Suprapubic skin (tissue), 4 donors: ENCODE results near the gene DYNC2H1.

Source experiments
- EP300 ChIP-seq: sonication (generic); formaldehyde crosslinking; IDR thresholded peaks from one replicate; pipeline ENCODE4 v1.6.1; 2017; ENCODE audit warnings: antibody characterized with exemption
- POLR2A ChIP-seq, 2 donors: fragments of 450-650 bp; IDR thresholded peaks; one replicate each; pipeline ENCODE4 v1.6.1; 2017; ENCODE audit warnings: antibody characterized with exemption in 2 of 2, mild to moderate bottlenecking in 2 of 2, moderate library complexity in 2 of 2
- POLR2AphosphoS5 ChIP-seq, 3 donors: sonication (generic); formaldehyde crosslinking; IDR thresholded peaks; one replicate each; pipeline ENCODE4 v1.6.1; 2017; ENCODE audit warnings: antibody characterized with exemption in 3 of 3
- TF ChIP-seq, protein P1 (sequence below), 2 donors: fragments of 200-600 bp in 1 of 2; fragments of 450-650 bp in 1 of 2; sonication (generic) in 1 of 2; IDR thresholded peaks; one replicate each; pipeline ENCODE4 v1.5.1; 2016 to 2019; ENCODE audit warnings: antibody characterized with exemption in 2 of 2, mild to moderate bottlenecking in 1 of 2, moderate library complexity in 1 of 2

DNA sequence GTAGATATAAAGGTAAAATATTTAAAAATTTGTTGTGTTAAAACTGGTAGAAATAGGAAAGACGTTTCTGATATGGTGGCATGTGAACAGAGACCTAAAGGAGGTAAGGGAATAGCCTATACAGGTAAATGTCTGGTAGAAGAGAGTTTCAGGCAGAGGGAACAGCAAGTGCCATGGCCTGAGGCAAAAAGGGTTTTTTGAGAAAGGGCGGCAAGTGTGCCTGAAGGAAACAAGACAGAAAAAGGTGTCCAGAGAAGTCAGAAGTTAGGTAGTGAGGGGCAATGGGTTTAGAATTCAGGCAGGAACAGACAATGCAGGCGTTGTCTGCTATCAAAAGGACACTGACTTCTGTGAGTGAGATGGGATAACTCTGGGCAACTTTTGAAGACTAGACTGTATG is 339.7 kb downstream of the DYNC2H1 start:
- TF ChIP-seq, protein P1, sequence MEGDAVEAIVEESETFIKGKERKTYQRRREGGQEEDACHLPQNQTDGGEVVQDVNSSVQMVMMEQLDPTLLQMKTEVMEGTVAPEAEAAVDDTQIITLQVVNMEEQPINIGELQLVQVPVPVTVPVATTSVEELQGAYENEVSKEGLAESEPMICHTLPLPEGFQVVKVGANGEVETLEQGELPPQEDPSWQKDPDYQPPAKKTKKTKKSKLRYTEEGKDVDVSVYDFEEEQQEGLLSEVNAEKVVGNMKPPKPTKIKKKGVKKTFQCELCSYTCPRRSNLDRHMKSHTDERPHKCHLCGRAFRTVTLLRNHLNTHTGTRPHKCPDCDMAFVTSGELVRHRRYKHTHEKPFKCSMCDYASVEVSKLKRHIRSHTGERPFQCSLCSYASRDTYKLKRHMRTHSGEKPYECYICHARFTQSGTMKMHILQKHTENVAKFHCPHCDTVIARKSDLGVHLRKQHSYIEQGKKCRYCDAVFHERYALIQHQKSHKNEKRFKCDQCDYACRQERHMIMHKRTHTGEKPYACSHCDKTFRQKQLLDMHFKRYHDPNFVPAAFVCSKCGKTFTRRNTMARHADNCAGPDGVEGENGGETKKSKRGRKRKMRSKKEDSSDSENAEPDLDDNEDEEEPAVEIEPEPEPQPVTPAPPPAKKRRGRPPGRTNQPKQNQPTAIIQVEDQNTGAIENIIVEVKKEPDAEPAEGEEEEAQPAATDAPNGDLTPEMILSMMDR (IDR thresholded peaks at IDR 0.05): no peak
- TF ChIP-seq POLR2A (IDR thresholded peaks at IDR 0.05): no peak
- no peak for TF ChIP-seq POLR2AphosphoS5 (IDR thresholded peaks at IDR 0.05)
- no peak for TF ChIP-seq EP300
